Neural cell (in vitro differentiated cells): ENCODE data around the gene ARHGEF7. TPM values are rescaled to one million over a fixed set of nuclear protein-coding genes. Genes with fewer than 3 reads are reported as not detected.

Source experiments
- H2AFZ ChIP-seq: fragments of 200-600, 300-800 bp; sonication (generic), shearing (Covaris generic); 2 replicates; pipeline ENCODE4 v1.6.0; 2014; ENCODE audit warnings: low read depth, mild to moderate bottlenecking, antibody characterized with exemption, low read length, moderate library complexity
- H3F3A ChIP-seq: fragments of 200-600 bp; shearing (Covaris generic); 2 replicates; pipeline ENCODE4 v1.6.1; 2016; ENCODE audit warnings: mild to moderate bottlenecking, moderate library complexity, mixed read lengths, antibody characterized with exemption, low read length; ENCODE audit not compliant: insufficient read depth, poor library complexity, severe bottlenecking
- H3K27ac ChIP-seq: fragments of 200-600, 300-800 bp; sonication (generic), shearing (Covaris generic); 2 replicates; pipeline ENCODE4 v1.5.1; 2014; ENCODE audit warnings: mild to moderate bottlenecking, low read length, moderate library complexity
- H3K27me3 ChIP-seq: fragments of 300-800, 200-600 bp; sonication (generic), shearing (Covaris generic); 2 replicates; pipeline ENCODE4 v1.6.0; 2014; ENCODE audit warnings: mild to moderate bottlenecking, low read depth, low read length, moderate library complexity; ENCODE audit not compliant: insufficient read depth
- H3K36me3 ChIP-seq: fragments of 300-800, 200-600 bp; sonication (generic), shearing (Covaris generic); 2 replicates; pipeline ENCODE4 v1.5.1; 2014; ENCODE audit warnings: mild to moderate bottlenecking, antibody characterized with exemption, low read length, moderate library complexity; ENCODE audit not compliant: insufficient read depth
- H3K4me2 ChIP-seq: fragments of 300-800, 200-600 bp; sonication (generic), shearing (Covaris generic); 2 replicates; pipeline ENCODE4 v1.6.0; 2014; ENCODE audit warnings: mild to moderate bottlenecking, low read length
- H3K4me3 ChIP-seq: fragments of 300-800, 200-600 bp; sonication (generic), shearing (Covaris generic); 2 replicates; pipeline ENCODE4 v1.5.1; 2014; ENCODE audit warnings: mild to moderate bottlenecking, low read length, moderate library complexity
- H3K79me2 ChIP-seq: fragments of 200-600 bp; shearing (Covaris generic); replicated peaks from 2 replicates; pipeline ENCODE4 v1.6.0; 2014; ENCODE audit warnings: mild to moderate bottlenecking, low read length, moderate library complexity; ENCODE audit not compliant: insufficient read depth
- H3K9ac ChIP-seq: fragments of 300-800, 200-600 bp; sonication (generic), shearing (Covaris generic); 2 replicates; pipeline ENCODE4 v1.6.1; 2016; ENCODE audit warnings: mild to moderate bottlenecking, low read length, mixed read lengths
- H3K9me2 ChIP-seq: fragments of 200-600 bp; shearing (Covaris generic); 2 replicates; pipeline ENCODE4 v1.6.1; 2016; ENCODE audit warnings: mild to moderate bottlenecking, low read length, mixed read lengths; ENCODE audit not compliant: insufficient read depth
- H3K9me3 ChIP-seq: fragments of 200-600, 300-800 bp; sonication (generic), shearing (Covaris generic); 2 replicates; pipeline ENCODE4 v1.6.1; 2016; ENCODE audit warnings: mild to moderate bottlenecking, mixed run types, low read length, moderate library complexity, mixed read lengths
- H4K20me1 ChIP-seq: fragments of 200-600 bp; shearing (Covaris generic); 2 replicates; pipeline ENCODE4 v1.6.1; 2016; ENCODE audit warnings: mild to moderate bottlenecking, mixed run types; ENCODE audit not compliant: insufficient read depth
- EP300 ChIP-seq: fragments of 450-650 bp; conservative IDR thresholded peaks from 2 replicates; pipeline ENCODE4 v1.6.1; 2014; ENCODE audit warnings: antibody characterized with exemption, mild to moderate bottlenecking, moderate library complexity; ENCODE audit not compliant: poor library complexity, severe bottlenecking
- EZH2 ChIP-seq: fragments of 200-600, 300-800 bp; shearing (Covaris generic), sonication (generic); IDR thresholded peaks from 2 replicates; pipeline ENCODE4 v1.6.1; 2014; ENCODE audit warnings: antibody characterized with exemption, low read length, borderline replicate concordance, mild to moderate bottlenecking; ENCODE audit not compliant: insufficient read depth, poor library complexity, severe bottlenecking
- MXI1 ChIP-seq: fragments of 450-650 bp; conservative IDR thresholded peaks from 2 replicates; pipeline ENCODE4 v1.6.1; 2014; ENCODE audit warnings: antibody characterized with exemption, mild to moderate bottlenecking; ENCODE audit not compliant: poor library complexity, severe bottlenecking
- POLR2AphosphoS5 ChIP-seq: IDR thresholded peaks from 2 replicates; pipeline ENCODE4 v1.6.1; 2012
- RAD21 ChIP-seq: fragments of 450-650 bp; conservative IDR thresholded peaks from 2 replicates; pipeline ENCODE4 v1.6.1; 2014; ENCODE audit warnings: antibody characterized with exemption, mild to moderate bottlenecking, moderate library complexity
- REST ChIP-seq: IDR thresholded peaks from 2 replicates; pipeline ENCODE4 v1.6.1; 2012; ENCODE audit warnings: borderline replicate concordance
- SMC3 ChIP-seq: fragments of 450-650 bp; conservative IDR thresholded peaks from 2 replicates; pipeline ENCODE4 v1.6.1; 2014; ENCODE audit warnings: antibody characterized with exemption, mild to moderate bottlenecking, moderate library complexity; ENCODE audit not compliant: poor library complexity
- TAF1 ChIP-seq: IDR thresholded peaks from 2 replicates; pipeline ENCODE4 v1.6.1; 2012; ENCODE audit warnings: low read depth
- polyA plus RNA-seq: library from polyadenylated mRNA; depleted of rRNA; stranded (reverse); fragments of >200 nt; gene quantifications from 2 replicates; pipeline ENCODE4 v1.2.3, GENCODE V29; 2014
- TF ChIP-seq, protein P1 (sequence below): fragments of 450-650 bp; IDR thresholded peaks from 2 replicates; pipeline ENCODE4 v1.5.1; 2014; ENCODE audit warnings: antibody characterized with exemption, mild to moderate bottlenecking, moderate library complexity; ENCODE audit not compliant: poor library complexity, severe bottlenecking

ARHGEF7 gene
- polyA plus RNA-seq, 1 donor from 2014 or later = 155 TPM

DNA sequence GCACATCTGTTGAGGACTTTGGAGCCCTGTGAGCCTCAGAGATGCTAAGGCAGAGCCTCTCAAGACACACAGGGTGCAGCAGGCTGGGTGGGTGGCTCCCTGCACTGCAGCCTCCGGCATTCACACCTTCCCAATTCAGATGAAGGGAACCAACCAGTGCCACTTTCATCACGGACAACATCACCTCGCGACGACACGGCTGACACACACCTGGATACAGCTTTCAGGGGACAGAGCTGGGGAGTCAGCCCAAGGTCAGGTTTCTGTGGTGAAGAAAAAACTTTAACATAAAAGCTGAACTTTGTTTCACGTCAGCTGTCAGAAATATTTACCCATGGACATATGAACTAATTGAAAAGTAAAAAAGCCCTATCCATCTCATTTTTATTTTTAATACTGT, 24.9 kb upstream of the ARHGEF7 start:
- H2AFZ ChIP-seq = no peak overlapping the region
- no peaks in the 10 kb centered on the region for H3K9me3 ChIP-seq
- no peak overlapping the region for H3K4me3 ChIP-seq
- H3K27me3 ChIP-seq = no peaks in the 10 kb centered on the region
- no peaks in the 10 kb centered on the region for H4K20me1 ChIP-seq
- no peak overlapping the region for H3K27ac ChIP-seq
- TF ChIP-seq SMC3 (no peak), RAD21 (no peak), REST (no peak), TAF1 (no peak), POLR2AphosphoS5 (no peak), EZH2 (no peak), EP300 (no peak)
- TF ChIP-seq, protein P1, sequence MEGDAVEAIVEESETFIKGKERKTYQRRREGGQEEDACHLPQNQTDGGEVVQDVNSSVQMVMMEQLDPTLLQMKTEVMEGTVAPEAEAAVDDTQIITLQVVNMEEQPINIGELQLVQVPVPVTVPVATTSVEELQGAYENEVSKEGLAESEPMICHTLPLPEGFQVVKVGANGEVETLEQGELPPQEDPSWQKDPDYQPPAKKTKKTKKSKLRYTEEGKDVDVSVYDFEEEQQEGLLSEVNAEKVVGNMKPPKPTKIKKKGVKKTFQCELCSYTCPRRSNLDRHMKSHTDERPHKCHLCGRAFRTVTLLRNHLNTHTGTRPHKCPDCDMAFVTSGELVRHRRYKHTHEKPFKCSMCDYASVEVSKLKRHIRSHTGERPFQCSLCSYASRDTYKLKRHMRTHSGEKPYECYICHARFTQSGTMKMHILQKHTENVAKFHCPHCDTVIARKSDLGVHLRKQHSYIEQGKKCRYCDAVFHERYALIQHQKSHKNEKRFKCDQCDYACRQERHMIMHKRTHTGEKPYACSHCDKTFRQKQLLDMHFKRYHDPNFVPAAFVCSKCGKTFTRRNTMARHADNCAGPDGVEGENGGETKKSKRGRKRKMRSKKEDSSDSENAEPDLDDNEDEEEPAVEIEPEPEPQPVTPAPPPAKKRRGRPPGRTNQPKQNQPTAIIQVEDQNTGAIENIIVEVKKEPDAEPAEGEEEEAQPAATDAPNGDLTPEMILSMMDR = no peak
- H3K36me3 ChIP-seq = no peaks in the 10 kb centered on the region
- H3K9me2 ChIP-seq = no peaks in the 10 kb centered on the region
- no peak overlapping the region for H3K4me2 ChIP-seq
- H3F3A ChIP-seq = no peaks in the 10 kb centered on the region
- no peak overlapping the region for H3K9ac ChIP-seq
- no peaks in the 10 kb centered on the region for H3K79me2 ChIP-seq

DNA sequence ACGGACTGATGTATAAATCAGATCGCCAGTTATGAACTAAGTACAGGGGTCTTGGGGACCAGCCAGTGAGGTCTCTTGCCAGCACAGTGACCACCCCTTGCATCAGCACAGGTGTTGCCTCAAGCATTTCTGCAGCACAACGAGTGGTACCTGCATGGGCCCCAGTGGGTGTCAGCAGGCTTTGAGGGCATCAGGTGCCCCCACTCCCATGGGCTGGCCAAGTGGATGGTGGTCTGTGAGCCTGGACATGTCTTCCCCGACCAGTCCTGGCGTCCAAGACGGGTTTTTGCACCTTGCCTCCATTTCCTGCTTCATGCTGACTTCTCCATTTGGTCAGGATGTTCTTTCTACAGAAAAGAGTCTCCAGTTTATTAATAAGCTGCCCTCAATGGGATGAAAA, 22.4 kb upstream of the ARHGEF7 start:
- no peak overlapping the region for H3K4me2 ChIP-seq
- H3K27ac ChIP-seq = no peak overlapping the region
- no peaks in the 10 kb centered on the region for H3F3A ChIP-seq
- H4K20me1 ChIP-seq = no peaks in the 10 kb centered on the region
- no peak overlapping the region for H2AFZ ChIP-seq
- no peaks in the 10 kb centered on the region for H3K79me2 ChIP-seq
- no peaks in the 10 kb centered on the region for H3K9me3 ChIP-seq
- no peaks in the 10 kb centered on the region for H3K36me3 ChIP-seq
- H3K4me3 ChIP-seq = no peak overlapping the region
- no peak for TF ChIP-seq EP300
- H3K9ac ChIP-seq = no peak overlapping the region
- H3K9me2 ChIP-seq = no peaks in the 10 kb centered on the region
- no peaks in the 10 kb centered on the region for H3K27me3 ChIP-seq

DNA sequence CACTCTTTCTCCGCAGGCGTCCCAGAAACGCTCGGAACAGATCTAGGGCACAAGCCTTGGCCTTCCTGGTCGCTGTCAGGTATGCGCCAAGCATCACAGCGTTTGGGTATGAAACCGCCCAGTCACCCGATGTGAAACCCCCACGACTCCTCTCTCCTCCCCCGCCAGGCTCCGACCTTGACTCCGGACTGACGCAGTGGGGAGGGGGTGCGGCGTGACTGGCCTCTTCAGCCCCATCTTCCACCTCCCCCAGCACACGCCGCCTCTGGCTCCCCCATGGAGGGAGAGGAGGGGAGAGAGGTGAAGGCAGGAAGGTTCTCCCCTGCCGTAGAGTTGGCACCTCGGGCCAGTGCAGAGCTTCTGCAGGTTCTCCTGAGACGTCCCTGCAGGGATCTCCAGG, 22.0 kb upstream of the ARHGEF7 start:
- Histone ChIP-seq H3F3A (no peaks in the 10 kb centered on the region), H3K79me2 (no peaks in the 10 kb centered on the region), H2AFZ (no peak overlapping the region), H3K27me3 (no peaks in the 10 kb centered on the region), H4K20me1 (no peaks in the 10 kb centered on the region), H3K4me2 (no peak overlapping the region), H3K9ac (no peak overlapping the region), H3K4me3 (no peak overlapping the region), H3K9me3 (no peaks in the 10 kb centered on the region), H3K9me2 (no peaks in the 10 kb centered on the region), H3K27ac (no peak overlapping the region), H3K36me3 (no peaks in the 10 kb centered on the region)
- TF ChIP-seq SMC3 (no peak), POLR2AphosphoS5 (no peak), REST (no peak), MXI1 (no peak), RAD21 (no peak), EZH2 (no peak), EP300 (no peak), TAF1 (no peak)
- TF ChIP-seq, protein P1 = no peak
